Psoas muscle (tissue), 8 donors: ENCODE results near the gene ZNF341. TPM values are rescaled to one million over a fixed set of nuclear protein-coding genes. Genes with fewer than 3 reads are reported as not detected.
"Not testable (repeated sequence)": the region's sequence is repeated elsewhere in the genome, so short reads cannot be mapped to it uniquely, and the experiment has no call there.

Experiments
- ATAC-seq, 4 donors: fragments of 200-7000 bp; cut with Tn5 transposase; one replicate each; pipeline ENCODE4 v1.9.1; 2020; ENCODE audit warnings: moderate library complexity in 3 of 4, mild to moderate bottlenecking in 2 of 4
- DNase-seq, 2 donors: peaks; one replicate each; pipeline ENCODE4 v3.0.0-alpha.2; 2020
- H3K27ac ChIP-seq: fragments of 200-600 bp; one replicate; pipeline ENCODE4 v1.8.0; 2022
- H3K27me3 ChIP-seq, 3 donors: fragments of 200-600 bp in 1 of 3; one replicate each; pipeline versions ENCODE4 v1.6.1 to v1.8.0; 2013 to 2022; ENCODE audit warnings: low read length in 2 of 3, mild to moderate bottlenecking in 2 of 3, moderate library complexity in 1 of 3; ENCODE audit not compliant: insufficient read depth in 3 of 3
- H3K36me3 ChIP-seq, 2 donors: fragments of 200-600 bp in 1 of 2; one replicate each; pipeline versions ENCODE4 v1.6.1 to v1.8.0; 2013 to 2022; ENCODE audit warnings: low read depth in 1 of 2, mild to moderate bottlenecking in 1 of 2, moderate library complexity in 1 of 2; ENCODE audit not compliant: insufficient read depth in 1 of 2
- H3K4me1 ChIP-seq: fragments of 200-600 bp; one replicate; pipeline ENCODE4 v1.8.0; 2022
- H3K4me3 ChIP-seq: fragments of 200-600 bp; one replicate; pipeline ENCODE4 v1.8.0; 2022; ENCODE audit warnings: mild to moderate bottlenecking
- H3K9me3 ChIP-seq: fragments of 200-600 bp; one replicate; pipeline ENCODE4 v1.8.0; 2022
- WGBS, 3 donors: extraction: QIAGEN DNeasy Blood & Tissue Kit; methylation state at CpG; one replicate each; pipeline versions ENCODE4 v1.1.6 to v1.1.7; 2013; 5-methylcytosine and 5-hydroxymethylcytosine counted together
- intact Hi-C, 2 donors: fragments of 100-400 bp; cut with DNase I; formaldehyde crosslinking; loops; one replicate each; pipeline versions ENCODE4 v1.11.0 to v1.14.2; 2022
- polyA plus RNA-seq, 3 donors: library from polyadenylated mRNA; stranded (reverse); fragments of 200-250 nt; gene quantifications; one replicate each; pipeline ENCODE4 v1.2.3, GENCODE V29; 2013
- total RNA-seq, 4 donors: library from RNA; stranded (reverse); fragmentation: NEBNext Ultra II Directional in 2 of 4; extraction: Animal tissue kit (Norgen Biotek cat#: 25700) in 2 of 4; gene quantifications; one replicate each; pipeline versions ENCODE4 v1.2.1 to v1.2.4, GENCODE V29; 2021 to 2023
- TF ChIP-seq, protein P1 (sequence below): fragments of 200-600 bp; IDR thresholded peaks from one replicate; pipeline ENCODE4 v1.8.0; 2022; ENCODE audit warnings: antibody characterized with exemption
- donor health status: healthy with polysubstance abuse.
- donor health status: DM: no; HTN: no; CAD: no; lungs with moderate emphysema.
- donor health status: Bipolar disorder and iron deficiency.
- donor health status: healthy.
- donor health status: DM: yes; HTN: yes; CAD: no.
- donor health status: DM: no; HTN: no; CAD: no.
- donor health status: DM: no; HTN: no; CAD: no.
- donor health status: DM: yes; HTN: yes; CAD: no.

ZNF341 gene
- total and polyA plus RNA-seq, 7 donors = 1.3 to 3.0 (median 1.5) TPM

DNA sequence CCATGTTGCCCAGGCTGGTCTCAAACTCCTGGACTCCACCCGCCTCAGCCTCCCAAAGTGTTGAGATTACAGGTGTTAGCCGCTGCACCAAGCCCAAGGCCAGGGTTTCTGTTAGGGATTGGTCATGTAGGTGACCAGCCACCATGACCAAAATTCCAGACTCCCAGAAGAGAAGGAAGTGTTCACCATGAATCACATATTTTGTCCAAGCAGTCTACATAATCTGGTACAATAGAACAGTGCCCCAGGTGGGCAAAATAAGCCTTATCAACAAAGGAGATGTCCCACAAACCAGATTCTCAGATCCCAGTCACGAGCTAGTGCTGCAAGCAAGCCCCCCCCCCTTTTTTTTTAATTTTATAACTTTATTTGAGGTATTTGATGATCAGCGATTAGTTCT, 20.0 kb downstream of the ZNF341 start:
- Histone ChIP-seq H3K27ac (no peak overlapping the region), H3K4me3 (no peak overlapping the region), H3K27me3 (no peaks in the 10 kb centered on the region), H3K36me3 (peaks cover 6 to 71% of the 10 kb centered on the region in 2 donors), H3K4me1 (no peaks in the 10 kb centered on the region), H3K9me3 (no peaks in the 10 kb centered on the region)
- 93 to 95% (median 94%) methylated on average over 4 of the region's 4 CpGs for WGBS, 3 donors
- DNase-seq = no peak
- TF ChIP-seq, protein P1, sequence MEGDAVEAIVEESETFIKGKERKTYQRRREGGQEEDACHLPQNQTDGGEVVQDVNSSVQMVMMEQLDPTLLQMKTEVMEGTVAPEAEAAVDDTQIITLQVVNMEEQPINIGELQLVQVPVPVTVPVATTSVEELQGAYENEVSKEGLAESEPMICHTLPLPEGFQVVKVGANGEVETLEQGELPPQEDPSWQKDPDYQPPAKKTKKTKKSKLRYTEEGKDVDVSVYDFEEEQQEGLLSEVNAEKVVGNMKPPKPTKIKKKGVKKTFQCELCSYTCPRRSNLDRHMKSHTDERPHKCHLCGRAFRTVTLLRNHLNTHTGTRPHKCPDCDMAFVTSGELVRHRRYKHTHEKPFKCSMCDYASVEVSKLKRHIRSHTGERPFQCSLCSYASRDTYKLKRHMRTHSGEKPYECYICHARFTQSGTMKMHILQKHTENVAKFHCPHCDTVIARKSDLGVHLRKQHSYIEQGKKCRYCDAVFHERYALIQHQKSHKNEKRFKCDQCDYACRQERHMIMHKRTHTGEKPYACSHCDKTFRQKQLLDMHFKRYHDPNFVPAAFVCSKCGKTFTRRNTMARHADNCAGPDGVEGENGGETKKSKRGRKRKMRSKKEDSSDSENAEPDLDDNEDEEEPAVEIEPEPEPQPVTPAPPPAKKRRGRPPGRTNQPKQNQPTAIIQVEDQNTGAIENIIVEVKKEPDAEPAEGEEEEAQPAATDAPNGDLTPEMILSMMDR = no peak
- intact Hi-C loops = no loop called here
- ATAC-seq = no peak

DNA sequence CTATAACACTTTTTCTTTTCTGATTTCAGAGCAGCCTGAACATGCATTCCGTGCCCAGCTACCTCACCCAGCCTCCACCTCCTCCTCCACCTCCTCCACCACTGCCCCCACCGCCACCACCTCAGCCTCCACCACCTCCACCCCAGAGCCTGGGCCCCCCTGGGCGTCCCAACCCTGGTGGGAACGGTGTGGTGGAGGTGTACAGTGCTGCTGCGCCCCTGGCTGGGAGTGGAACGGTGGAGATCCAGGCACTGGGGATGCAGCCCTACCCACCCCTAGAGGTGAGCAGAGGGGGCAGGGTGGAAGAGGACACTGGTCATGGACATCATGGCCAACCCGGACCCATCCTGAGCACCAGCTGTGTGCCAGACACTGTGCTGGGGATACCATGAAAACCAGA, 21.3 kb downstream of the ZNF341 start:
- Histone ChIP-seq H3K4me1 (no peaks in the 10 kb centered on the region), H3K4me3 (no peak overlapping the region), H3K9me3 (peaks cover 11% of the 10 kb centered on the region), H3K36me3 (peaks cover 6 to 85% of the 10 kb centered on the region in 2 donors), H3K27me3 (no peaks in the 10 kb centered on the region), H3K27ac (no peak overlapping the region)
- no peak for ATAC-seq
- no peak for DNase-seq
- WGBS, 3 donors = 92 to 93% (median 92%) methylated on average over 7 of the region's 7 CpGs
- intact Hi-C loops = no loop called here
- TF ChIP-seq, protein P1 = no peak

DNA sequence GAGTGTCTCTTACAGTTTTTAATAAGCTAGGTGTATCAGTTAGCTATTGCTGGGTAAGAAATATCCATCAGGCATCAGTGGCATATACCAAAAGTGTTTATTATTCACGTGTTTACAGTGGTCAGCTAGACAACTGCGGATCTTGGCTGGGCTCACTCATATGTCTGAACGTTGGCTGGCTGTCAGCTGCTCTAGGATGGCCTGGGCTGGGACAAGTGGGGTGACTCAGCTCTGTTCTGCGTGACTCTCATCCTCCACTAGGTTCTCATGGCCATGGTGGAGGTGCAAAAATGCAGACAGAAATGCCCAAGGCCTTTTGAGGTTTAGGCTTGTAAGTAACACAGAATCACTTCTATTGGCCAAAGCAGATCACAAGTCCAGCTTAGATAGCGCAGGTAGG, 22.0 kb downstream of the ZNF341 start:
- no peak overlapping the region for H3K4me3 ChIP-seq
- 73 to 83% (median 75%) methylated on average over 5 of the region's 5 CpGs for WGBS, 3 donors
- peaks cover 6 to 89% of the 10 kb centered on the region in 2 donors for H3K36me3 ChIP-seq
- no peaks in the 10 kb centered on the region for H3K4me1 ChIP-seq
- no peaks in the 10 kb centered on the region for H3K27me3 ChIP-seq
- H3K9me3 ChIP-seq = peaks cover 11% of the 10 kb centered on the region
- DNase-seq (no peak), ATAC-seq (no peak)
- no peak overlapping the region for H3K27ac ChIP-seq
- TF ChIP-seq, protein P1 = no peak
- intact Hi-C loops = no loop called here

DNA sequence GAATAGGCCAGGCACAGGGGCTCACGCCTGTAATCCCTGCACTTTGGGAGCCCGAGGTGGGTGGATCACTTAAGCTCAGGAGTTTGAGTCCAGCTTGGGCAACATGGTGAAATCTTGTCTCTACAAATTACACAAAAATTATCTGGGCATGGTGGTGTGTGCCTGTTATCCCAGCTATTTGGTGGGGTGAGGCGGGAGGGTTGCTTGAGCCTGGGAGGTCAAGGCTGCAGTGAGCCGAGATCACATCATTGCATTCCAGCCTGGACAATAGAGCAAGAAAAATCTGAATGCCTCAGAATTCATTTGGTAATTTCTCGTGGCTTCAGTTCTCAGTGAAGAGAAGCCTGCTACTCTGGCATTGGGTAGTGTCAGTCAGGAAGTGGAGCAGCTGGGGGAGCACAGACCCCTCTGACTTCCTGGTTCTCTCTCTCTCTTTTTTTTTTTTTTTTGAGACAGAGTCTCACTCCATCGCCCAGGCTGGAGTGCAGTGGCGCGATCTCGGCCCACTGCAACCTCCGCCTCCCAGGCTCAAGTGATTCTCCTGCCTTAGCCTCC, 24.2 kb downstream of the ZNF341 start:
- DNase-seq, H3K27me3 ChIP-seq, intact Hi-C loops, H3K27ac ChIP-seq, H3K4me1 ChIP-seq, ATAC-seq, H3K4me3 ChIP-seq: not testable (repeated sequence)
- 89 to 92% (median 91%) methylated on average over 10 of the region's 10 CpGs for WGBS, 3 donors
- H3K9me3 ChIP-seq = peaks cover 11% of the 10 kb centered on the region
- peaks cover 3 to 87% of the 10 kb centered on the region in 2 donors for H3K36me3 ChIP-seq

DNA sequence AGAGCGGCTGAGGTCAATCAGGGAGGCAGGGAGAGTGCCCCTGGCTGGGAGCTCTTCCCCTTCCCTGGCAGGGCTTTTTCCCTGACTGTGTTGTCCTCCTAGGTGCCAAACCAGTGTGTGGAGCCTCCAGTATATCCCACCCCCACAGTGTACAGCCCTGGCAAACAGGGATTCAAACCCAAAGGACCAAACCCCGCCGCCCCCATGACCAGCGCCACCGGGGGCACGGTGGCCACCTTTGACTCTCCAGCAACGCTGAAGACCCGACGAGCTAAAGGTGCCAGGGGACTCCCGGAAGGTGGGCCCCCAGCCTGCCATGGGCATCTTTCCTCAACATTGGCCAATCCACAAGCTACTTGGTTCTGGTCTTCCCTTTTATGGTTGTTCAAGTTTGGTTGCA, 25.2 kb downstream of the ZNF341 start:
- Histone ChIP-seq H3K9me3 (peaks cover 11% of the 10 kb centered on the region), H3K4me1 (no peaks in the 10 kb centered on the region), H3K36me3 (peaks cover 3 to 87% of the 10 kb centered on the region in 2 donors), H3K27ac (no peak overlapping the region), H3K27me3 (no peaks in the 10 kb centered on the region), H3K4me3 (no peak overlapping the region)
- ATAC-seq (no peak), DNase-seq (no peak)
- TF ChIP-seq, protein P1 = no peak
- intact Hi-C loops = no loop called here
- 98 to 99% (median 98%) methylated on average over 9 to 10 of the region's 10 CpGs for WGBS, 3 donors
